Measurements from ENCODE around the gene INPPL1. TPM values are rescaled to one million over a fixed set of nuclear protein-coding genes. Genes with fewer than 3 reads are reported as not detected.
A peak's percentile ranks its signal among the peaks of the same experiment; 100 is the strongest.

INPPL1 gene
- total and polyA plus RNA-seq, 2 of the 13 experiments (the other 11 are each of a cell fraction or from before 2014, with no cell fraction given): 29.1 to 66.9 TPM

DNA sequence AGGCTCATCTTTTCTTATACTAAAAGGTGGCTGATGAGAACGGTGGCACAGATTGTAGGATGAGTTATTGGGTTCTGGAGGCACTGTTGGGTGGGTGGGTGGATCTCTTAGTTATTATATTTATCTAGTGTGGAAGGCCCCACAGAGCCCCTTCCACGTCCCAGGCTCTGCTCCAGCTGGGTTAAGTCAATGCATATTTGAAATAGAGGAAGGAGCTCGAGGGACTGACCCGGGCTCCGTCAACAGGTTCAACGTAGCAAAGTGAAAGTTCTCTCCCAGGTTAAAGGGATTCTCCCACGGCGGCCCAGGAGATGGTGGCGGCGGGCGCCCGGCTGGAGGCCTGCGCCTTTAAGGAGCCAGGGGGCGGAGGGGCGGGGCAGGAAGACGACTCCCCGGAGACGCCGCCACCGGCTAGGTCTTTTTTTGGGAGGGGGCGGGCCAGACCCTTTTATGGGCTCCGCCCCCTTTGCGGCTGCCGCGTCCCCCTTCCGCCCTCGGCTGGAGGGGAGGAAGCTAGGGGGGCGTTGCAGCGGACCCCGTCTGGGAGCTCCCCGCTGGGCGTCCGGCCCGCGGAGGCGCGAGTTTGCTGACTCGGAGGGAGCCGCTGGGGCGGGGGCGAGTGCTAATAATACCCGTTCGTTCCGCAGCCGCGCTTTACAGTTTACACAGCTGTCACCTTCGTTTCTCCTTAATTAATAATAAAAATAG is 1.5 kb upstream of the INPPL1 start (continued):
- no peak for TF ChIP-seq ZSCAN9 (CRISPR knock-in tag; IDR thresholded peaks at IDR 0.05; ENCODE audit: borderline replicate concordance)
- TF ChIP-seq ZNF570 (CRISPR knock-in tag; IDR thresholded peaks at IDR 0.05; ENCODE audit: borderline replicate concordance): no peak
- TF ChIP-seq HNRNPH1 (optimal IDR thresholded peaks at IDR 0.05; ENCODE audit: low read depth, low read length): no peak
- no peak for TF ChIP-seq ZNF652 (CRISPR knock-in tag; IDR thresholded peaks at IDR 0.05; ENCODE audit: borderline replicate concordance, low read depth)
- no peak for TF ChIP-seq ZNF230 (CRISPR knock-in tag; IDR thresholded peaks at IDR 0.05)
- TF ChIP-seq ZKSCAN8 (CRISPR knock-in tag; IDR thresholded peaks at IDR 0.05; ENCODE audit: borderline replicate concordance): no peak
- no peak for TF ChIP-seq TBX3 (IDR thresholded peaks at IDR 0.05; ENCODE audit: borderline replicate concordance)
- TF ChIP-seq CCDC6 (CRISPR knock-in tag; IDR thresholded peaks at IDR 0.05): 0 out of 2 replicates have a peak, but pooled peaks have one; percentile 30
- no peak for TF ChIP-seq SOX6 (IDR thresholded peaks at IDR 0.05)
- peak; percentile 9; the same call in 1 of the 2 replicates for TF ChIP-seq SOX6 (CRISPR knock-in tag; IDR thresholded peaks at IDR 0.05)
- no peak for TF ChIP-seq CEBPG (CRISPR knock-in tag; IDR thresholded peaks at IDR 0.05)
- TF ChIP-seq RAD51 (IDR thresholded peaks at IDR 0.05; ENCODE audit: borderline replicate concordance): no peak
- TF ChIP-seq SRY (CRISPR knock-in tag; IDR thresholded peaks at IDR 0.05): 0 out of 2 replicates have a peak, but pooled peaks have one; percentile 6
- TF ChIP-seq ZNF564 (CRISPR knock-in tag; IDR thresholded peaks at IDR 0.05): no peak
- TF ChIP-seq SOX5 (CRISPR knock-in tag; IDR thresholded peaks at IDR 0.05; ENCODE audit: borderline replicate concordance): no peak
- TF ChIP-seq ZNF138 (CRISPR knock-in tag; IDR thresholded peaks at IDR 0.05; ENCODE audit: low read depth): no peak
- TF ChIP-seq, protein P1, sequence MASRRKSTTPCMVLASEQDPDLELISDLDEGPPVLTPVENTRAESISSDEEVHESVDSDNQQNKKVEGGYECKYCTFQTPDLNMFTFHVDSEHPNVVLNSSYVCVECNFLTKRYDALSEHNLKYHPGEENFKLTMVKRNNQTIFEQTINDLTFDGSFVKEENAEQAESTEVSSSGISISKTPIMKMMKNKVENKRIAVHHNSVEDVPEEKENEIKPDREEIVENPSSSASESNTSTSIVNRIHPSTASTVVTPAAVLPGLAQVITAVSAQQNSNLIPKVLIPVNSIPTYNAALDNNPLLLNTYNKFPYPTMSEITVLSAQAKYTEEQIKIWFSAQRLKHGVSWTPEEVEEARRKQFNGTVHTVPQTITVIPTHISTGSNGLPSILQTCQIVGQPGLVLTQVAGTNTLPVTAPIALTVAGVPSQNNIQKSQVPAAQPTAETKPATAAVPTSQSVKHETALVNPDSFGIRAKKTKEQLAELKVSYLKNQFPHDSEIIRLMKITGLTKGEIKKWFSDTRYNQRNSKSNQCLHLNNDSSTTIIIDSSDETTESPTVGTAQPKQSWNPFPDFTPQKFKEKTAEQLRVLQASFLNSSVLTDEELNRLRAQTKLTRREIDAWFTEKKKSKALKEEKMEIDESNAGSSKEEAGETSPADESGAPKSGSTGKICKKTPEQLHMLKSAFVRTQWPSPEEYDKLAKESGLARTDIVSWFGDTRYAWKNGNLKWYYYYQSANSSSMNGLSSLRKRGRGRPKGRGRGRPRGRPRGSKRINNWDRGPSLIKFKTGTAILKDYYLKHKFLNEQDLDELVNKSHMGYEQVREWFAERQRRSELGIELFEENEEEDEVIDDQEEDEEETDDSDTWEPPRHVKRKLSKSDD (CRISPR knock-in tag; IDR thresholded peaks at IDR 0.05; ENCODE audit: low read depth): no peak
- no peak for TF ChIP-seq ZNF761 (CRISPR knock-in tag; conservative IDR thresholded peaks at IDR 0.05)
- peak; percentile 59 for TF ChIP-seq SP5 (CRISPR knock-in tag; IDR thresholded peaks at IDR 0.05; ENCODE audit: borderline replicate concordance, low read depth)
- no peak for TF ChIP-seq GFI1 (CRISPR knock-in tag; IDR thresholded peaks at IDR 0.05; ENCODE audit: borderline replicate concordance)
- TF ChIP-seq, protein P2, sequence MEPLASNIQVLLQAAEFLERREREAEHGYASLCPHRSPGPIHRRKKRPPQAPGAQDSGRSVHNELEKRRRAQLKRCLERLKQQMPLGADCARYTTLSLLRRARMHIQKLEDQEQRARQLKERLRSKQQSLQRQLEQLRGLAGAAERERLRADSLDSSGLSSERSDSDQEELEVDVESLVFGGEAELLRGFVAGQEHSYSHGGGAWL (CRISPR knock-in tag; IDR thresholded peaks at IDR 0.05): peak; percentile 22; the same call in 1 of the 2 replicates
- TF ChIP-seq, protein P3, sequence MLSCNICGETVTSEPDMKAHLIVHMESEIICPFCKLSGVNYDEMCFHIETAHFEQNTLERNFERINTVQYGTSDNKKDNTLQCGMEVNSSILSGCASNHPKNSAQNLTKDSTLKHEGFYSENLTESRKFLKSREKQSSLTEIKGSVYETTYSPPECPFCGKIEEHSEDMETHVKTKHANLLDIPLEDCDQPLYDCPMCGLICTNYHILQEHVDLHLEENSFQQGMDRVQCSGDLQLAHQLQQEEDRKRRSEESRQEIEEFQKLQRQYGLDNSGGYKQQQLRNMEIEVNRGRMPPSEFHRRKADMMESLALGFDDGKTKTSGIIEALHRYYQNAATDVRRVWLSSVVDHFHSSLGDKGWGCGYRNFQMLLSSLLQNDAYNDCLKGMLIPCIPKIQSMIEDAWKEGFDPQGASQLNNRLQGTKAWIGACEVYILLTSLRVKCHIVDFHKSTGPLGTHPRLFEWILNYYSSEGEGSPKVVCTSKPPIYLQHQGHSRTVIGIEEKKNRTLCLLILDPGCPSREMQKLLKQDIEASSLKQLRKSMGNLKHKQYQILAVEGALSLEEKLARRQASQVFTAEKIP (CRISPR knock-in tag; IDR thresholded peaks at IDR 0.05; ENCODE audit: borderline replicate concordance): no peak
- no peak for TF ChIP-seq CC2D1A (CRISPR knock-in tag; IDR thresholded peaks at IDR 0.05)
